Chondrocyte (in vitro differentiated cells): ENCODE data around the gene RBM19. TPM values are rescaled to one million over a fixed set of nuclear protein-coding genes. Genes with fewer than 3 reads are reported as not detected.

Experiments
- DNase-seq: peaks from one replicate; pipeline ENCODE4 v3.0.0; 2021; ENCODE audit warnings: mixed read lengths, low spot score
- H3K27ac Mint-ChIP-seq: one replicate; pipeline ENCODE4 v1.8.0; 2021; ENCODE audit warnings: mild to moderate bottlenecking, moderate library complexity, mixed read lengths; ENCODE audit not compliant: unreplicated experiment
- H3K27me3 Mint-ChIP-seq: 2 replicates; pipeline ENCODE4 v1.8.0; 2021; ENCODE audit warnings: low read depth, mixed read lengths
- H3K36me3 Mint-ChIP-seq: 2 replicates; pipeline ENCODE4 v1.8.0; 2021; ENCODE audit warnings: low read depth, mixed read lengths
- H3K4me1 Mint-ChIP-seq: 2 replicates; pipeline ENCODE4 v1.8.0; 2021; ENCODE audit warnings: low read depth, mild to moderate bottlenecking, mixed read lengths
- H3K4me3 Mint-ChIP-seq: one replicate; pipeline ENCODE4 v1.8.0; 2021; ENCODE audit warnings: mild to moderate bottlenecking, moderate library complexity, mixed read lengths; ENCODE audit not compliant: unreplicated experiment
- H3K9me3 Mint-ChIP-seq: 2 replicates; pipeline ENCODE4 v1.8.0; 2021; ENCODE audit warnings: low read depth, mixed read lengths
- CTCF ChIP-seq: fragments of 200-600 bp; sonication (generic); IDR thresholded peaks from 2 replicates; pipeline ENCODE4 v1.5.0; 2021; ENCODE audit warnings: antibody characterized with exemption, mild to moderate bottlenecking, moderate library complexity
- total RNA-seq: library from RNA; stranded (reverse); gene quantifications from 3 replicates; pipeline ENCODE4 v1.2.1, GENCODE V29; 2021

The RBM19 gene
- total RNA-seq, 1 donor from 2014 or later, result 16.2 TPM

- Mint-ChIP-seq H3K27ac (no peak overlapping the region), H3K4me3 (no peak overlapping the region)
Observed at GRCh38 chr12:113891739-113892520, 74.2 kb downstream of the RBM19 start.

GRCh38 chr12:113891167-113891692, 74.9 kb downstream of the RBM19 start:
- Mint-ChIP-seq H3K4me3 (no peak overlapping the region), H3K27ac (no peak overlapping the region), H3K4me1 (peaks cover 6% of the 10 kb centered on the region), H3K9me3 (no peaks in the 10 kb centered on the region), H3K27me3 (no peaks in the 10 kb centered on the region), H3K36me3 (peaks cover 3% of the 10 kb centered on the region)
- no peak for TF ChIP-seq CTCF
- peak; percentile 12 for DNase-seq

More at GRCh38 chr12:113891739-113892520, 74.2 kb downstream of the RBM19 start:
- no peak for TF ChIP-seq CTCF
- Mint-ChIP-seq H3K4me1 (peaks cover 6% of the 10 kb centered on the region), H3K36me3 (peaks cover 2% of the 10 kb centered on the region), H3K9me3 (no peaks in the 10 kb centered on the region), H3K27me3 (no peaks in the 10 kb centered on the region)
- DNase-seq, result no peak

GRCh38 chr12:113889891-113890581, 76.1 kb downstream of the RBM19 start:
- DNase-seq, result peak; percentile 37
- TF ChIP-seq CTCF, result no peak
- H3K4me3 Mint-ChIP-seq, result no peak overlapping the region
- no peak overlapping the region for H3K27ac Mint-ChIP-seq
- H3K36me3 Mint-ChIP-seq, result peaks cover 7% of the 10 kb centered on the region
- peaks cover 4% of the 10 kb centered on the region for H3K9me3 Mint-ChIP-seq
- peaks cover 6% of the 10 kb centered on the region for H3K4me1 Mint-ChIP-seq
- H3K27me3 Mint-ChIP-seq, result no peaks in the 10 kb centered on the region

GRCh38 chr12:113889076-113889475, 77.0 kb downstream of the RBM19 start:
- Mint-ChIP-seq H3K27me3 (no peaks in the 10 kb centered on the region), H3K4me3 (no peak overlapping the region), H3K9me3 (peaks cover 13% of the 10 kb centered on the region), H3K27ac (no peak overlapping the region), H3K4me1 (peaks cover 6% of the 10 kb centered on the region), H3K36me3 (peaks cover 15% of the 10 kb centered on the region)
- TF ChIP-seq CTCF, result no peak
- DNase-seq, result peak; percentile 38

- no peak overlapping the region for H3K27ac Mint-ChIP-seq
- H3K4me1 Mint-ChIP-seq, result peaks cover 6% of the 10 kb centered on the region
- no peak for DNase-seq
- no peak overlapping the region for H3K4me3 Mint-ChIP-seq
- TF ChIP-seq CTCF, result no peak
- H3K36me3 Mint-ChIP-seq, result peaks cover 16% of the 10 kb centered on the region
- no peaks in the 10 kb centered on the region for H3K27me3 Mint-ChIP-seq
- H3K9me3 Mint-ChIP-seq, result peaks cover 13% of the 10 kb centered on the region
Observed at GRCh38 chr12:113888435-113888834, 77.7 kb downstream of the RBM19 start.
